Skeletal muscle tissue (tissue), 4 donors: ENCODE results near the gene CIRBP. TPM values are rescaled to one million over a fixed set of nuclear protein-coding genes. Genes with fewer than 3 reads are reported as not detected.

Source experiments
- H3K27ac ChIP-seq: one replicate; pipeline ENCODE4 v1.7.0; 2013; ENCODE audit warnings: mild to moderate bottlenecking, low read depth, low read length, inconsistent platforms
- H3K27me3 ChIP-seq, 3 donors: one replicate each; pipeline ENCODE4 v1.7.0; 2013; ENCODE audit warnings: low read length in 3 of 3; ENCODE audit not compliant: control insufficient read depth in 3 of 3, insufficient read depth in 3 of 3
- H3K36me3 ChIP-seq, 3 donors: one replicate each; pipeline ENCODE4 v1.7.0; 2013; ENCODE audit warnings: low read length in 3 of 3; ENCODE audit not compliant: control insufficient read depth in 3 of 3, insufficient read depth in 3 of 3
- H3K4me1 ChIP-seq, 3 donors: one replicate each; pipeline ENCODE4 v1.7.0; 2013; ENCODE audit warnings: low read length in 3 of 3, mild to moderate bottlenecking in 3 of 3; ENCODE audit not compliant: control insufficient read depth in 3 of 3, insufficient read depth in 3 of 3
- H3K4me3 ChIP-seq, 3 donors: one replicate each; pipeline ENCODE4 v1.7.0; 2013; ENCODE audit warnings: low read length in 3 of 3
- H3K9ac ChIP-seq, 3 donors: one replicate each; pipeline ENCODE4 v1.7.0; 2013; ENCODE audit warnings: low read length in 3 of 3, mild to moderate bottlenecking in 3 of 3, moderate library complexity in 2 of 3, low read depth in 1 of 3
- H3K9me3 ChIP-seq, 3 donors: one replicate each; pipeline ENCODE4 v1.7.0; 2013; ENCODE audit warnings: low read length in 3 of 3; ENCODE audit not compliant: control insufficient read depth in 3 of 3
- total RNA-seq: library from RNA; depleted of rRNA; stranded (reverse); fragments of >200 nt; gene quantifications from one replicate; pipeline ENCODE4 v1.2.3, GENCODE V29; 2014
- donor health status: Osteomylitis.

The CIRBP gene
- total RNA-seq, 1 donor from 2014 or later, result 413 TPM

GRCh38 chr19:1292419-1293151 is 23.5 kb downstream of the CIRBP start:
- Histone ChIP-seq H3K27me3 (peaks cover 73 to 89% (median 84%) of the 10 kb centered on the region in 3 donors), H3K36me3 (no peaks in the 10 kb centered on the region), H3K9me3 (no peaks in the 10 kb centered on the region), H3K9ac (no peak overlapping the region), H3K4me3 (no peak overlapping the region), H3K27ac (no peak overlapping the region), H3K4me1 (no peaks in the 10 kb centered on the region)

- Histone ChIP-seq H3K27me3 (peaks cover 59 to 79% (median 75%) of the 10 kb centered on the region in 3 donors), H3K4me3 (no peak overlapping the region), H3K36me3 (no peaks in the 10 kb centered on the region), H3K27ac (no peak overlapping the region), H3K9ac (no peak overlapping the region), H3K4me1 (no peaks in the 10 kb centered on the region), H3K9me3 (no peaks in the 10 kb centered on the region)
These were observed 24.9 kb downstream of the CIRBP start for GRCh38 chr19:1293782-1294604.

GRCh38 chr19:1294688-1295087 is 25.6 kb downstream of the CIRBP start:
- H3K36me3 ChIP-seq, result no peaks in the 10 kb centered on the region
- no peak overlapping the region for H3K4me3 ChIP-seq
- H3K27me3 ChIP-seq, result peaks cover 52 to 74% (median 69%) of the 10 kb centered on the region in 3 donors
- H3K4me1 ChIP-seq, result no peaks in the 10 kb centered on the region
- no peak overlapping the region for H3K27ac ChIP-seq
- H3K9ac ChIP-seq, result no peak overlapping the region
- H3K9me3 ChIP-seq, result no peaks in the 10 kb centered on the region

GRCh38 chr19:1295169-1296012 is 26.3 kb downstream of the CIRBP start:
- Histone ChIP-seq H3K9ac (no peak overlapping the region), H3K36me3 (no peaks in the 10 kb centered on the region), H3K9me3 (no peaks in the 10 kb centered on the region), H3K4me3 (no peak overlapping the region), H3K4me1 (no peaks in the 10 kb centered on the region), H3K27ac (no peak overlapping the region), H3K27me3 (peaks cover 47 to 67% (median 67%) of the 10 kb centered on the region in 3 donors)

GRCh38 chr19:1296078-1296477 is 26.9 kb downstream of the CIRBP start:
- Histone ChIP-seq H3K4me1 (no peaks in the 10 kb centered on the region), H3K27ac (no peak overlapping the region), H3K9ac (no peak overlapping the region), H3K27me3 (peaks cover 40 to 60% (median 60%) of the 10 kb centered on the region in 3 donors), H3K4me3 (no peak overlapping the region), H3K36me3 (no peaks in the 10 kb centered on the region), H3K9me3 (no peaks in the 10 kb centered on the region)

GRCh38 chr19:1296575-1297271 is 27.6 kb downstream of the CIRBP start:
- Histone ChIP-seq H3K36me3 (no peaks in the 10 kb centered on the region), H3K4me3 (no peak overlapping the region), H3K27me3 (peaks cover 35 to 54% (median 54%) of the 10 kb centered on the region in 3 donors), H3K4me1 (no peaks in the 10 kb centered on the region), H3K9ac (no peak overlapping the region), H3K9me3 (no peaks in the 10 kb centered on the region), H3K27ac (no peak overlapping the region)

GRCh38 chr19:1298235-1298634 is 29.1 kb downstream of the CIRBP start:
- H3K9me3 ChIP-seq, result no peaks in the 10 kb centered on the region
- H3K36me3 ChIP-seq, result no peaks in the 10 kb centered on the region
- no peak overlapping the region for H3K9ac ChIP-seq
- H3K4me3 ChIP-seq, result no peak overlapping the region
- H3K4me1 ChIP-seq, result no peaks in the 10 kb centered on the region
- H3K27me3 ChIP-seq, result peaks cover 24 to 45% (median 39%) of the 10 kb centered on the region in 3 donors
- H3K27ac ChIP-seq, result no peak overlapping the region

- Histone ChIP-seq H3K36me3 (no peaks in the 10 kb centered on the region), H3K27me3 (peaks cover 15 to 29% (median 23%) of the 10 kb centered on the region in 3 donors), H3K27ac (no peak overlapping the region), H3K9ac (no peak overlapping the region), H3K4me1 (no peaks in the 10 kb centered on the region), H3K4me3 (no peak overlapping the region), H3K9me3 (no peaks in the 10 kb centered on the region)
These were observed 30.7 kb downstream of the CIRBP start for GRCh38 chr19:1299801-1300200.

GRCh38 chr19:1300744-1301490 is 31.8 kb downstream of the CIRBP start:
- H3K9me3 ChIP-seq, result no peaks in the 10 kb centered on the region
- no peaks in the 10 kb centered on the region for H3K4me1 ChIP-seq
- H3K27ac ChIP-seq, result no peak overlapping the region
- no peak overlapping the region for H3K9ac ChIP-seq
- H3K4me3 ChIP-seq, result no peak overlapping the region
- H3K27me3 ChIP-seq, result peaks cover 7 to 20% (median 18%) of the 10 kb centered on the region in 3 donors
- no peaks in the 10 kb centered on the region for H3K36me3 ChIP-seq
